ENCODE results near the gene MMRN2.
"Not testable (repeated sequence)": the region's sequence is repeated elsewhere in the genome, so short reads cannot be mapped to it uniquely, and the experiment has no call there.

MMRN2 gene

GRCh38 chr10:86941426-86941825 is 16.0 kb downstream of the MMRN2 start:
- no peak for DNase-seq

GRCh38 chr10:86940677-86941076 is 16.7 kb downstream of the MMRN2 start:
- DNase-seq, result no peak

GRCh38 chr10:86940076-86940475 is 17.3 kb downstream of the MMRN2 start:
- DNase-seq, result not testable (repeated sequence)

GRCh38 chr10:86938260-86938659 is 19.2 kb downstream of the MMRN2 start:
- no peak for DNase-seq

- DNase-seq, result no peak
Measured at GRCh38 chr10:86937502-86938154, 19.8 kb downstream of the MMRN2 start.

GRCh38 chr10:86936661-86937501 is 20.5 kb downstream of the MMRN2 start:
- DNase-seq, result no peak

GRCh38 chr10:86934162-86934711 is 23.2 kb downstream of the MMRN2 start:
- not testable (repeated sequence) for DNase-seq

- no peak for DNase-seq
Measured at GRCh38 chr10:86932674-86933073, 24.7 kb downstream of the MMRN2 start.

GRCh38 chr10:86931872-86932271 is 25.5 kb downstream of the MMRN2 start:
- no peak for DNase-seq

- no peak for DNase-seq
Measured at GRCh38 chr10:86929468-86930380, 27.7 kb downstream of the MMRN2 start.

- DNase-seq, result no peak
Measured at GRCh38 chr10:86922553-86922961, 34.9 kb downstream of the MMRN2 start.

- no peak for DNase-seq
Measured at GRCh38 chr10:86918022-86918471, 39.4 kb downstream of the MMRN2 start.

- DNase-seq, result no peak
Measured at GRCh38 chr10:86914734-86915133, 42.7 kb downstream of the MMRN2 start.

GRCh38 chr10:86905429-86905828 is 52.0 kb downstream of the MMRN2 start:
- no peak for DNase-seq

- DNase-seq, result no peak
Measured at GRCh38 chr10:86904600-86904999, 52.8 kb downstream of the MMRN2 start.

GRCh38 chr10:86900955-86901354 is 56.5 kb downstream of the MMRN2 start:
- DNase-seq, result peak; percentile 64

GRCh38 chr10:86899670-86900276 is 57.6 kb downstream of the MMRN2 start:
- DNase-seq, result peak; percentile 45

- DNase-seq, result no peak
Measured at GRCh38 chr10:86899132-86899531, 58.3 kb downstream of the MMRN2 start.

GRCh38 chr10:86898511-86898910 is 58.9 kb downstream of the MMRN2 start:
- no peak for DNase-seq

GRCh38 chr10:86889997-86890396 is 67.4 kb downstream of the MMRN2 start:
- no peak for DNase-seq

GRCh38 chr10:86888585-86889381 is 68.6 kb downstream of the MMRN2 start:
- no peak for DNase-seq

All from left hindlimb (tissue), 1 donor.